PC-9 (cell line): ENCODE data around the gene DNAJC11. TPM values are rescaled to one million over a fixed set of nuclear protein-coding genes. Genes with fewer than 3 reads are reported as not detected.
A peak's percentile ranks its signal among the peaks of the same experiment; 100 is the strongest.
"Not testable (repeated sequence)": the region's sequence is repeated elsewhere in the genome, so short reads cannot be mapped to it uniquely, and the experiment has no call there.

Source experiments
- BruUV-seq: library from RNA; stranded (reverse); fragments of 400-500 nt; replicated peaks from 2 replicates; lab custom pipeline; 2021; lab: Mats Ljungman, UMichigan
- CTCF ChIA-PET: fragments of 300-600 bp; sonication (Branson Sonifier 250); formaldehyde crosslinking; loops from one replicate; lab custom pipeline; 2022; ENCODE audit warnings: antibody characterized with exemption; lab: Charles Lee
- POLR2A ChIA-PET: fragments of 300-600 bp; sonication (Branson Sonifier 250); formaldehyde crosslinking; loops from one replicate; lab custom pipeline; 2022; ENCODE audit warnings: antibody characterized with exemption; ENCODE audit not compliant: unreplicated experiment; lab: Charles Lee
- DNase-seq, 2 experiments: peaks; one replicate each; pipeline versions ENCODE4 v3.0.0 to v3.0.0-alpha.2; 2015 to 2022; ENCODE audit warnings: mixed read lengths in 1 of 2
- H2AFZ ChIP-seq: fragments of 200-600 bp; sonication (generic); 2 replicates; pipeline ENCODE4 v1.8.1; 2017; ENCODE audit warnings: antibody characterized with exemption
- H3F3A ChIP-seq: fragments of 200-600 bp; sonication (generic); 2 replicates; pipeline ENCODE4 v1.8.1; 2017; ENCODE audit warnings: antibody characterized with exemption, mild to moderate bottlenecking, low read depth; ENCODE audit not compliant: insufficient read depth
- H3K27ac ChIP-seq: fragments of 200-600 bp; sonication (generic); 2 replicates; pipeline ENCODE4 v1.6.1; 2016; ENCODE audit warnings: mixed run types
- H3K27me3 ChIP-seq: fragments of 200-600 bp; sonication (generic); 2 replicates; pipeline ENCODE4 v1.6.1; 2016; ENCODE audit warnings: low read depth, mixed run types; ENCODE audit not compliant: insufficient read depth
- H3K36me3 ChIP-seq: fragments of 200-600 bp; sonication (generic); 2 replicates; pipeline ENCODE4 v1.6.1; 2016; ENCODE audit warnings: low read depth, mixed run types
- H3K4me1 ChIP-seq: fragments of 200-600 bp; sonication (generic); replicated peaks from 2 replicates; pipeline ENCODE4 v1.6.1; 2016; ENCODE audit warnings: mixed run types; ENCODE audit not compliant: insufficient read depth
- H3K4me2 ChIP-seq: fragments of 200-600 bp; sonication (generic); 2 replicates; pipeline ENCODE4 v1.6.1; 2017; ENCODE audit warnings: mixed run types
- H3K4me3 ChIP-seq: fragments of 200-600 bp; sonication (generic); 2 replicates; pipeline ENCODE4 v1.6.1; 2016; ENCODE audit warnings: mixed run types
- H3K79me2 ChIP-seq: fragments of 200-600 bp; sonication (generic); 2 replicates; pipeline ENCODE4 v1.6.1; 2017; ENCODE audit warnings: low read depth, mixed run types
- H3K9me2 ChIP-seq: fragments of 200-600 bp; sonication (generic); 2 replicates; pipeline ENCODE4 v1.8.1; 2017; ENCODE audit warnings: mild to moderate bottlenecking; ENCODE audit not compliant: insufficient read depth
- H3K9me3 ChIP-seq: fragments of 200-600 bp; sonication (generic); 2 replicates; pipeline ENCODE4 v1.8.1; 2016; ENCODE audit warnings: low read depth; ENCODE audit not compliant: insufficient read depth
- H4K20me1 ChIP-seq: fragments of 200-600 bp; sonication (generic); 2 replicates; pipeline ENCODE4 v1.8.1; 2017; ENCODE audit not compliant: insufficient read depth
- CTCF ChIP-seq: fragments of 200-600 bp; sonication (generic); conservative IDR thresholded peaks from 2 replicates; pipeline ENCODE4 v1.6.1; 2017; ENCODE audit warnings: mixed run types, antibody characterized with exemption, mild to moderate bottlenecking, moderate library complexity
- EZH2 ChIP-seq: fragments of 200-600 bp; sonication (generic); IDR thresholded peaks from 2 replicates; pipeline ENCODE4 v1.8.0; 2017; ENCODE audit warnings: antibody characterized with exemption, low read depth
- intact Hi-C: fragments of 100-400 bp; cut with micrococcal nuclease; formaldehyde crosslinking; loops from one replicate; pipeline ENCODE4 v1.10.0; 2022; ENCODE audit not compliant: unreplicated experiment
- total RNA-seq: library from RNA; stranded (reverse); gene quantifications from 2 replicates; pipeline ENCODE4 v1.2.3, GENCODE V29; 2021

Gene DNAJC11
- total RNA-seq, 1 experiment from 2014 or later: 52.8 TPM

GRCh38 chr1:6745073-6745472 lies 43.5 kb upstream of the DNAJC11 start:
- DNase-seq: no peak
- no TSS peak for BruUV-seq
- no peaks in the 10 kb centered on the region for H3K36me3 ChIP-seq
- H3K4me2 ChIP-seq: no peak overlapping the region
- no peak overlapping the region for H3K4me3 ChIP-seq
- intact Hi-C loops: no loop called here
- H3K27ac ChIP-seq: no peak overlapping the region
- H3K27me3 ChIP-seq: peaks cover 14% of the 10 kb centered on the region; the same call in 1 of the 2 replicates
- H3K79me2 ChIP-seq: no peaks in the 10 kb centered on the region
- H3K9me2 ChIP-seq: no peaks in the 10 kb centered on the region
- no peaks in the 10 kb centered on the region for H3F3A ChIP-seq
- POLR2A ChIA-PET: no interaction called here
- no peaks in the 10 kb centered on the region for H3K4me1 ChIP-seq
- no peaks in the 10 kb centered on the region for H4K20me1 ChIP-seq
- H3K9me3 ChIP-seq: no peaks in the 10 kb centered on the region
- no peak for TF ChIP-seq EZH2
- TF ChIP-seq CTCF: no peak
- CTCF ChIA-PET: no interaction called here
- no peak overlapping the region for H2AFZ ChIP-seq

GRCh38 chr1:6743189-6744101 lies 41.8 kb upstream of the DNAJC11 start:
- H3K27me3 ChIP-seq: peaks cover 6% of the 10 kb centered on the region; the same call in 1 of the 2 replicates
- peak; percentile 23 to 55 for DNase-seq
- POLR2A ChIA-PET: no interaction called here

GRCh38 chr1:6742676-6743188 lies 41.1 kb upstream of the DNAJC11 start:
- POLR2A ChIA-PET, H3K27ac ChIP-seq, H4K20me1 ChIP-seq, BruUV-seq, H3K4me2 ChIP-seq, H3K9me3 ChIP-seq, H3K79me2 ChIP-seq, CTCF ChIA-PET, H3K4me1 ChIP-seq, H3K4me3 ChIP-seq, H3K36me3 ChIP-seq, DNase-seq, H3K9me2 ChIP-seq, H2AFZ ChIP-seq, H3K27me3 ChIP-seq, H3F3A ChIP-seq, intact Hi-C loops: not testable (repeated sequence)

More at GRCh38 chr1:6743189-6744101, 41.8 kb upstream of the DNAJC11 start:
- CTCF ChIA-PET: interaction anchor here (0.6 kb wide), 1 partner anchor 81 kb away, joined by 3 read pairs; no protein-coding TSS in a partner anchor
- H3F3A ChIP-seq: no peaks in the 10 kb centered on the region
- no peaks in the 10 kb centered on the region for H3K79me2 ChIP-seq
- no peaks in the 10 kb centered on the region for H4K20me1 ChIP-seq
- no peaks in the 10 kb centered on the region for H3K9me2 ChIP-seq
- no peak overlapping the region for H3K27ac ChIP-seq
- H2AFZ ChIP-seq: no peak overlapping the region
- H3K36me3 ChIP-seq: no peaks in the 10 kb centered on the region
- no peak overlapping the region for H3K4me3 ChIP-seq
- H3K9me3 ChIP-seq: no peaks in the 10 kb centered on the region
- H3K4me1 ChIP-seq: no peaks in the 10 kb centered on the region
- BruUV-seq: no TSS peak
- H3K4me2 ChIP-seq: no peak overlapping the region
- intact Hi-C loops: no loop called here
- no peak for TF ChIP-seq CTCF
- no peak for TF ChIP-seq EZH2
